Loucy (cell line): ENCODE results near the gene UNC5B.

Experiments used
- H2AFZ ChIP-seq: fragments of 200-600 bp; sonication (generic); 2 replicates; pipeline ENCODE4 v1.6.0; 2016; ENCODE audit warnings: antibody characterized with exemption, mild to moderate bottlenecking, low read length, moderate library complexity
- H3F3A ChIP-seq: fragments of 200-600 bp; 2 replicates; pipeline ENCODE4 v1.6.0; 2016; ENCODE audit warnings: antibody characterized with exemption, low read depth, mild to moderate bottlenecking
- H3K27me3 ChIP-seq: fragments of 200-600 bp; sonication (generic); 2 replicates; pipeline ENCODE4 v1.6.1; 2014; ENCODE audit warnings: low read length, mild to moderate bottlenecking; ENCODE audit not compliant: insufficient read depth, poor library complexity, severe bottlenecking
- H3K36me3 ChIP-seq: fragments of 200-600 bp; sonication (generic); 2 replicates; pipeline ENCODE4 v1.6.1; 2016; ENCODE audit warnings: low read length; ENCODE audit not compliant: insufficient read depth
- H3K4me1 ChIP-seq: fragments of 200-600 bp; sonication (generic); 2 replicates; pipeline ENCODE4 v1.5.1; 2014; ENCODE audit warnings: low read length, mild to moderate bottlenecking; ENCODE audit not compliant: insufficient read depth, poor library complexity, severe bottlenecking
- H3K4me2 ChIP-seq: fragments of 200-600 bp; sonication (generic); 2 replicates; pipeline ENCODE4 v1.6.0; 2014; ENCODE audit warnings: antibody characterized with exemption, low read length, low read depth, mild to moderate bottlenecking; ENCODE audit not compliant: poor library complexity, severe bottlenecking
- H3K4me3 ChIP-seq: fragments of 200-600 bp; sonication (generic); 2 replicates; pipeline ENCODE4 v1.5.1; 2014; ENCODE audit warnings: low read length, mild to moderate bottlenecking, mixed read lengths; ENCODE audit not compliant: poor library complexity, severe bottlenecking
- H3K79me2 ChIP-seq: fragments of 200-600 bp; sonication (generic); 2 replicates; pipeline ENCODE4 v1.6.1; 2014; ENCODE audit warnings: low read length; ENCODE audit not compliant: insufficient read depth
- H3K9ac ChIP-seq: fragments of 200-600 bp; sonication (generic); 2 replicates; pipeline ENCODE4 v1.6.0; 2014; ENCODE audit warnings: mild to moderate bottlenecking, low read depth, low read length, moderate library complexity; ENCODE audit not compliant: poor library complexity, severe bottlenecking
- H3K9me2 ChIP-seq: fragments of 200-600 bp; sonication (generic); replicated peaks from 2 replicates; pipeline ENCODE4 v1.6.1; 2016; ENCODE audit warnings: low read depth, low read length, mixed read lengths
- H3K9me3 ChIP-seq: fragments of 200-600 bp; sonication (generic); 2 replicates; pipeline ENCODE4 v1.6.1; 2014; ENCODE audit warnings: mild to moderate bottlenecking, antibody characterized with exemption, low read length, low read depth; ENCODE audit not compliant: insufficient read depth
- H4K20me1 ChIP-seq: fragments of 200-600 bp; sonication (generic); 2 replicates; pipeline ENCODE4 v1.6.0; 2014; ENCODE audit warnings: antibody characterized with exemption, low read length, mild to moderate bottlenecking; ENCODE audit not compliant: insufficient read depth, poor library complexity, severe bottlenecking
- CTCF ChIP-seq: fragments of 200-600 bp; sonication (generic); conservative IDR thresholded peaks from 2 replicates; pipeline ENCODE4 v1.5.1; 2014; ENCODE audit warnings: mild to moderate bottlenecking, antibody characterized with exemption, low read length
- EZH2phosphoT487 ChIP-seq: fragments of 200-600 bp; IDR thresholded peaks from 2 replicates; pipeline ENCODE4 v1.6.1; 2018; ENCODE audit warnings: antibody characterized with exemption, mild to moderate bottlenecking, moderate library complexity, borderline replicate concordance

Gene UNC5B

GRCh38 chr10:71184421-71184820 is 27.9 kb upstream of the UNC5B start:
- H3F3A ChIP-seq: no peaks in the 10 kb centered on the region
- no peaks in the 10 kb centered on the region for H3K36me3 ChIP-seq
- TF ChIP-seq EZH2phosphoT487: no peak
- no peak for TF ChIP-seq CTCF
- H3K4me1 ChIP-seq: no peaks in the 10 kb centered on the region
- H3K4me2 ChIP-seq: no peak overlapping the region
- no peak overlapping the region for H2AFZ ChIP-seq
- H4K20me1 ChIP-seq: no peaks in the 10 kb centered on the region
- H3K79me2 ChIP-seq: no peaks in the 10 kb centered on the region
- H3K9ac ChIP-seq: no peak overlapping the region
- no peaks in the 10 kb centered on the region for H3K27me3 ChIP-seq
- no peaks in the 10 kb centered on the region for H3K9me3 ChIP-seq
- no peak overlapping the region for H3K4me3 ChIP-seq
- H3K9me2 ChIP-seq: no peaks in the 10 kb centered on the region

GRCh38 chr10:71185209-71185608 is 27.2 kb upstream of the UNC5B start:
- H3K4me3 ChIP-seq: no peak overlapping the region
- H4K20me1 ChIP-seq: no peaks in the 10 kb centered on the region
- H3K9ac ChIP-seq: no peak overlapping the region
- TF ChIP-seq EZH2phosphoT487: no peak
- no peak for TF ChIP-seq CTCF
- no peaks in the 10 kb centered on the region for H3K4me1 ChIP-seq
- H3K79me2 ChIP-seq: no peaks in the 10 kb centered on the region
- no peak overlapping the region for H3K4me2 ChIP-seq
- no peaks in the 10 kb centered on the region for H3F3A ChIP-seq
- H3K9me2 ChIP-seq: no peaks in the 10 kb centered on the region
- no peak overlapping the region for H2AFZ ChIP-seq
- no peaks in the 10 kb centered on the region for H3K27me3 ChIP-seq
- no peaks in the 10 kb centered on the region for H3K36me3 ChIP-seq
- H3K9me3 ChIP-seq: no peaks in the 10 kb centered on the region

GRCh38 chr10:71187197-71187596 is 25.2 kb upstream of the UNC5B start:
- H3K36me3 ChIP-seq: no peaks in the 10 kb centered on the region
- H3K27me3 ChIP-seq: no peaks in the 10 kb centered on the region
- no peak for TF ChIP-seq CTCF
- TF ChIP-seq EZH2phosphoT487: no peak

More at GRCh38 chr10:71187197-71187596, 25.2 kb upstream of the UNC5B start:
- H3K79me2 ChIP-seq: no peaks in the 10 kb centered on the region
- no peaks in the 10 kb centered on the region for H3F3A ChIP-seq
- no peaks in the 10 kb centered on the region for H4K20me1 ChIP-seq
- no peak overlapping the region for H3K9ac ChIP-seq
- no peak overlapping the region for H3K4me2 ChIP-seq
- no peak overlapping the region for H3K4me3 ChIP-seq
- H3K4me1 ChIP-seq: no peaks in the 10 kb centered on the region
- no peaks in the 10 kb centered on the region for H3K9me2 ChIP-seq
- H3K9me3 ChIP-seq: no peaks in the 10 kb centered on the region
- no peak overlapping the region for H2AFZ ChIP-seq
